ENCODE data around the gene GTPBP4. TPM values are rescaled to one million over a fixed set of nuclear protein-coding genes. Genes with fewer than 3 reads are reported as not detected.

The GTPBP4 gene
- total and polyA plus RNA-seq, 2 of the 13 experiments (the other 11 are each of a cell fraction or from before 2014, with no cell fraction given), result 24.1 to 85.5 TPM

DNA sequence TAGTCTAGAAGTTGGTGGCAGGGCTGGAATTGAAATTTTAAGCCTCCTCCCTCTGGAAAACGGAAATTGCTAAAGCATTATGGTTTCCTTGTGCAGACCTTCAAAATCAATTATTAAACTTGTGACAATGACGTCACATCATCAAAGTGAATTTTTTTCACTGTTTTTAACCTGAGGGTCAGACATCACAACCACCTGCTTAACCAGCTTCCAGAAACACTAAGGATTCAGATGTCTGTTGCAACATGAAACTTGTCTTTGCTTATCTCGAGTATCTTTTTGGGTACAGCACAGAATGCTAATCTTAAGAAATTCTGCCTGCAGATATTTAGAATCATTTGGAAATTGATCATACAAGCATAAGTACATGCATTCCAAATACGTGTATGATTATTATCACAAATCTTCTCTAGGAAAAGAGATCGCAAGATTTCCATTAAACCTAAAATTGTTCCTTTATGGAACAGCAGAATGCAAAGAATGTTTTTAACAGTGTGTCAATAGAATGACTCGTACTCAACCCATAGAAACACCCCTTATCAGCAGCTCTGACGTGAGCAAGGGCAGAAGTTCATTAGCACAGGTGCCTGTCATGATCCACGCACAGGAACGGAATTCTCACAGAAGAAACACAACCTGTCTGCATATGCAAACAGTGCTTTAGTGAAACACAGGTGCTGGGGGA is 4.1 kb upstream of the GTPBP4 start:
- DNase-seq (ENCODE audit: low spot score) (peak; percentile 75), FAIRE-seq (no peak), ATAC-seq (no peak)
- H4K20me1 ChIP-seq (ENCODE audit: insufficient read depth, low read length), result 0 out of 2 replicates have a peak, but pooled peaks cover under 1% of the 10 kb centered on the region
- H3K9me3 ChIP-seq (ENCODE audit: low read length), result peaks cover 21% of the 10 kb centered on the region
- no peaks in the 10 kb centered on the region for H3K36me3 ChIP-seq (replicated peaks in 1 of 2; ENCODE audit: control insufficient read depth in 1 of 2, insufficient read depth in 2 of 2, low read length in 2 of 2)
- BruUV-seq (replicated peaks), result no TSS peak
- no peak overlapping the region for H3K4me3 ChIP-seq (replicated peaks in 1 of 3; ENCODE audit: insufficient read depth in 1 of 3, low read depth in 2 of 3, low read length in 3 of 3)
- 37% methylated on average over 8 of the region's 9 CpGs for WGBS (ENCODE audit: low lambda C conversion rate)
- in situ Hi-C loops (cut with HindIII; ENCODE audit: extremely low pct_ligation_motif_present, low pct_unique_long_range_greater_than_20kb) (loop anchor here (10.0 kb wide), 1 partner anchor 49 kb away; the partner anchor contains the start of gene LARP4B), intact Hi-C loops (cut with micrococcal nuclease; ENCODE audit: unreplicated experiment) (no loop called here)
- no peak overlapping the region for H3K9ac ChIP-seq (ENCODE audit: insufficient read depth, low read depth, low read length)
- H3K27ac ChIP-seq (ENCODE audit: extremely low read length, insufficient read depth, low read length), result peak overlapping the region; percentile 48
- ChIA-PET POLR2A (interaction anchor here (5.8 to 6.5 kb wide), 2 partner anchors 10 to 13 kb away, joined by 39 to 42 read pairs; no protein-coding TSS in a partner anchor), CTCF (ENCODE audit: low intra/inter-chr PET ratio, low total read pairs) (no interaction called here)
- H3K4me1 ChIP-seq (ENCODE audit: insufficient read depth, low read length), result peaks cover 45% of the 10 kb centered on the region
- H3K79me2 ChIP-seq (ENCODE audit: insufficient read depth, low read length), result peaks cover 17% of the 10 kb centered on the region
- H3K4me2 ChIP-seq (ENCODE audit: low read depth, low read length), result peak overlapping the region; percentile 10
- no peak overlapping the region for H2AFZ ChIP-seq (ENCODE audit: low read length)
- no peaks in the 10 kb centered on the region; a peak in 1 of 5 replicates for H3K27me3 ChIP-seq (ENCODE audit: control insufficient read depth in 1 of 2, insufficient read depth in 2 of 2, low read length in 2 of 2)
- TF ChIP-seq, protein P1, sequence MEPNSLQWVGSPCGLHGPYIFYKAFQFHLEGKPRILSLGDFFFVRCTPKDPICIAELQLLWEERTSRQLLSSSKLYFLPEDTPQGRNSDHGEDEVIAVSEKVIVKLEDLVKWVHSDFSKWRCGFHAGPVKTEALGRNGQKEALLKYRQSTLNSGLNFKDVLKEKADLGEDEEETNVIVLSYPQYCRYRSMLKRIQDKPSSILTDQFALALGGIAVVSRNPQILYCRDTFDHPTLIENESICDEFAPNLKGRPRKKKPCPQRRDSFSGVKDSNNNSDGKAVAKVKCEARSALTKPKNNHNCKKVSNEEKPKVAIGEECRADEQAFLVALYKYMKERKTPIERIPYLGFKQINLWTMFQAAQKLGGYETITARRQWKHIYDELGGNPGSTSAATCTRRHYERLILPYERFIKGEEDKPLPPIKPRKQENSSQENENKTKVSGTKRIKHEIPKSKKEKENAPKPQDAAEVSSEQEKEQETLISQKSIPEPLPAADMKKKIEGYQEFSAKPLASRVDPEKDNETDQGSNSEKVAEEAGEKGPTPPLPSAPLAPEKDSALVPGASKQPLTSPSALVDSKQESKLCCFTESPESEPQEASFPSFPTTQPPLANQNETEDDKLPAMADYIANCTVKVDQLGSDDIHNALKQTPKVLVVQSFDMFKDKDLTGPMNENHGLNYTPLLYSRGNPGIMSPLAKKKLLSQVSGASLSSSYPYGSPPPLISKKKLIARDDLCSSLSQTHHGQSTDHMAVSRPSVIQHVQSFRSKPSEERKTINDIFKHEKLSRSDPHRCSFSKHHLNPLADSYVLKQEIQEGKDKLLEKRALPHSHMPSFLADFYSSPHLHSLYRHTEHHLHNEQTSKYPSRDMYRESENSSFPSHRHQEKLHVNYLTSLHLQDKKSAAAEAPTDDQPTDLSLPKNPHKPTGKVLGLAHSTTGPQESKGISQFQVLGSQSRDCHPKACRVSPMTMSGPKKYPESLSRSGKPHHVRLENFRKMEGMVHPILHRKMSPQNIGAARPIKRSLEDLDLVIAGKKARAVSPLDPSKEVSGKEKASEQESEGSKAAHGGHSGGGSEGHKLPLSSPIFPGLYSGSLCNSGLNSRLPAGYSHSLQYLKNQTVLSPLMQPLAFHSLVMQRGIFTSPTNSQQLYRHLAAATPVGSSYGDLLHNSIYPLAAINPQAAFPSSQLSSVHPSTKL (CRISPR knock-in tag; IDR thresholded peaks at IDR 0.05), result peak; percentile 30; the same call in 1 of the 2 replicates
- TF ChIP-seq ZNF577 (CRISPR knock-in tag; IDR thresholded peaks at IDR 0.05; ENCODE audit: borderline replicate concordance, low read depth) (no peak), NR2F1 (CRISPR knock-in tag; IDR thresholded peaks at IDR 0.05) (peak; percentile 12 to 65; a peak in 2 of 4 replicates), FOXP1 (IDR thresholded peaks at IDR 0.05) (no peak), FOXP1 (CRISPR knock-in tag; IDR thresholded peaks at IDR 0.05) (peak; percentile 23; the same call in 1 of the 2 replicates), FOXA1 (IDR thresholded peaks at IDR 0.05) (no peak), FOXA1 (CRISPR knock-in tag; IDR thresholded peaks at IDR 0.05) (0 out of 2 replicates have a peak, but pooled peaks have one; percentile 29), CREB1 (IDR thresholded peaks at IDR 0.05) (peak; percentile 86), CREB1 (CRISPR knock-in tag; IDR thresholded peaks at IDR 0.05) (peak; percentile 71), ZNF83 (CRISPR knock-in tag; IDR thresholded peaks at IDR 0.05; ENCODE audit: borderline replicate concordance) (no peak), FOXO1 (CRISPR knock-in tag; IDR thresholded peaks at IDR 0.05) (peak; percentile 34; the same call in 1 of the 2 replicates), ZNF33A (CRISPR knock-in tag; IDR thresholded peaks at IDR 0.05; ENCODE audit: borderline replicate concordance) (no peak), HNF4A (CRISPR knock-in tag; IDR thresholded peaks at IDR 0.05) (peak; percentile 31; the same call in 1 of the 2 replicates)
- TF ChIP-seq, protein P2, sequence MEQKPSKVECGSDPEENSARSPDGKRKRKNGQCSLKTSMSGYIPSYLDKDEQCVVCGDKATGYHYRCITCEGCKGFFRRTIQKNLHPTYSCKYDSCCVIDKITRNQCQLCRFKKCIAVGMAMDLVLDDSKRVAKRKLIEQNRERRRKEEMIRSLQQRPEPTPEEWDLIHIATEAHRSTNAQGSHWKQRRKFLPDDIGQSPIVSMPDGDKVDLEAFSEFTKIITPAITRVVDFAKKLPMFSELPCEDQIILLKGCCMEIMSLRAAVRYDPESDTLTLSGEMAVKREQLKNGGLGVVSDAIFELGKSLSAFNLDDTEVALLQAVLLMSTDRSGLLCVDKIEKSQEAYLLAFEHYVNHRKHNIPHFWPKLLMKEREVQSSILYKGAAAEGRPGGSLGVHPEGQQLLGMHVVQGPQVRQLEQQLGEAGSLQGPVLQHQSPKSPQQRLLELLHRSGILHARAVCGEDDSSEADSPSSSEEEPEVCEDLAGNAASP (CRISPR knock-in tag; IDR thresholded peaks at IDR 0.05; ENCODE audit: borderline replicate concordance), result no peak
- TF ChIP-seq, protein P3, sequence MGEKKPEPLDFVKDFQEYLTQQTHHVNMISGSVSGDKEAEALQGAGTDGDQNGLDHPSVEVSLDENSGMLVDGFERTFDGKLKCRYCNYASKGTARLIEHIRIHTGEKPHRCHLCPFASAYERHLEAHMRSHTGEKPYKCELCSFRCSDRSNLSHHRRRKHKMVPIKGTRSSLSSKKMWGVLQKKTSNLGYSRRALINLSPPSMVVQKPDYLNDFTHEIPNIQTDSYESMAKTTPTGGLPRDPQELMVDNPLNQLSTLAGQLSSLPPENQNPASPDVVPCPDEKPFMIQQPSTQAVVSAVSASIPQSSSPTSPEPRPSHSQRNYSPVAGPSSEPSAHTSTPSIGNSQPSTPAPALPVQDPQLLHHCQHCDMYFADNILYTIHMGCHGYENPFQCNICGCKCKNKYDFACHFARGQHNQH (CRISPR knock-in tag; IDR thresholded peaks at IDR 0.05), result 0 out of 2 replicates have a peak, but pooled peaks have one; percentile 38
- TF ChIP-seq, protein P4, sequence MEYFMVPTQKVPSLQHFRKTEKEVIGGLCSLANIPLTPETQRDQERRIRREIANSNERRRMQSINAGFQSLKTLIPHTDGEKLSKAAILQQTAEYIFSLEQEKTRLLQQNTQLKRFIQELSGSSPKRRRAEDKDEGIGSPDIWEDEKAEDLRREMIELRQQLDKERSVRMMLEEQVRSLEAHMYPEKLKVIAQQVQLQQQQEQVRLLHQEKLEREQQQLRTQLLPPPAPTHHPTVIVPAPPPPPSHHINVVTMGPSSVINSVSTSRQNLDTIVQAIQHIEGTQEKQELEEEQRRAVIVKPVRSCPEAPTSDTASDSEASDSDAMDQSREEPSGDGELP (IDR thresholded peaks at IDR 0.05; ENCODE audit: borderline replicate concordance, low read depth), result peak; percentile 37; the same call in 1 of the 2 replicates

Data from HepG2 (cell line).